Subcutaneous adipose tissue (tissue), 4 donors: ENCODE data around the gene MTMR3. TPM values are rescaled to one million over a fixed set of nuclear protein-coding genes. Genes with fewer than 3 reads are reported as not detected.

Experiments used
- CTCF ChIP-seq: fragments of 450-650 bp; IDR thresholded peaks from one replicate; pipeline ENCODE4 v1.5.1; 2016; ENCODE audit warnings: low read depth, mild to moderate bottlenecking, control low read depth, antibody characterized with exemption, moderate library complexity
- total RNA-seq, 4 donors: library from RNA; depleted of rRNA; stranded (reverse); fragments of >200 nt; gene quantifications; one replicate each; pipeline ENCODE4 v1.1.0, GENCODE V29; 2016

MTMR3 gene
- total RNA-seq, 4 donors from 2014 or later, result 46.6 to 78.6 (median 61.7) TPM

- no peak for TF ChIP-seq CTCF
Observed at GRCh38 chr22:29842172-29842571, 40.8 kb upstream of the MTMR3 start.

GRCh38 chr22:29842740-29843139 is 40.2 kb upstream of the MTMR3 start:
- no peak for TF ChIP-seq CTCF

- TF ChIP-seq CTCF, result no peak
Observed at GRCh38 chr22:29846290-29846689, 36.7 kb upstream of the MTMR3 start.

- TF ChIP-seq CTCF, result no peak
Observed at GRCh38 chr22:29848111-29848510, 34.9 kb upstream of the MTMR3 start.

- TF ChIP-seq CTCF, result no peak
Observed at GRCh38 chr22:29854432-29854831, 28.5 kb upstream of the MTMR3 start.

GRCh38 chr22:29855611-29856181 is 27.3 kb upstream of the MTMR3 start:
- TF ChIP-seq CTCF, result no peak

- TF ChIP-seq CTCF, result no peak
Observed at GRCh38 chr22:29856496-29856895, 26.5 kb upstream of the MTMR3 start.
